A673 (cell line): ENCODE results near the gene TNFRSF14.

Experiments
- EZH2 ChIP-seq: fragments of 200-600 bp; sonication (generic); IDR thresholded peaks from 2 replicates; pipeline ENCODE4 v1.6.1; 2017; ENCODE audit warnings: borderline replicate concordance, low read depth, mild to moderate bottlenecking, mixed read lengths, antibody characterized with exemption, low read length; ENCODE audit not compliant: poor library complexity, severe bottlenecking
- TF ChIP-seq, protein P1 (sequence below): fragments of 300-800, 200-600 bp; sonication (generic); conservative IDR thresholded peaks from 2 replicates; pipeline ENCODE4 v1.5.1; 2017; ENCODE audit warnings: low read depth, mild to moderate bottlenecking, antibody characterized with exemption, low read length, moderate library complexity, mixed read lengths

GRCh38 chr1:2571348-2571747 is 15.2 kb downstream of the TNFRSF14 start:
- TF ChIP-seq, protein P1, sequence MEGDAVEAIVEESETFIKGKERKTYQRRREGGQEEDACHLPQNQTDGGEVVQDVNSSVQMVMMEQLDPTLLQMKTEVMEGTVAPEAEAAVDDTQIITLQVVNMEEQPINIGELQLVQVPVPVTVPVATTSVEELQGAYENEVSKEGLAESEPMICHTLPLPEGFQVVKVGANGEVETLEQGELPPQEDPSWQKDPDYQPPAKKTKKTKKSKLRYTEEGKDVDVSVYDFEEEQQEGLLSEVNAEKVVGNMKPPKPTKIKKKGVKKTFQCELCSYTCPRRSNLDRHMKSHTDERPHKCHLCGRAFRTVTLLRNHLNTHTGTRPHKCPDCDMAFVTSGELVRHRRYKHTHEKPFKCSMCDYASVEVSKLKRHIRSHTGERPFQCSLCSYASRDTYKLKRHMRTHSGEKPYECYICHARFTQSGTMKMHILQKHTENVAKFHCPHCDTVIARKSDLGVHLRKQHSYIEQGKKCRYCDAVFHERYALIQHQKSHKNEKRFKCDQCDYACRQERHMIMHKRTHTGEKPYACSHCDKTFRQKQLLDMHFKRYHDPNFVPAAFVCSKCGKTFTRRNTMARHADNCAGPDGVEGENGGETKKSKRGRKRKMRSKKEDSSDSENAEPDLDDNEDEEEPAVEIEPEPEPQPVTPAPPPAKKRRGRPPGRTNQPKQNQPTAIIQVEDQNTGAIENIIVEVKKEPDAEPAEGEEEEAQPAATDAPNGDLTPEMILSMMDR: no peak
- TF ChIP-seq EZH2: no peak
